ENCODE measurements around the gene CIC. TPM values are rescaled to one million over a fixed set of nuclear protein-coding genes. Genes with fewer than 3 reads are reported as not detected.
A peak's percentile ranks its signal among the peaks of the same experiment; 100 is the strongest.

Gene CIC
- total RNA-seq, 1 experiment from 2014 or later = 60.7 TPM

DNA sequence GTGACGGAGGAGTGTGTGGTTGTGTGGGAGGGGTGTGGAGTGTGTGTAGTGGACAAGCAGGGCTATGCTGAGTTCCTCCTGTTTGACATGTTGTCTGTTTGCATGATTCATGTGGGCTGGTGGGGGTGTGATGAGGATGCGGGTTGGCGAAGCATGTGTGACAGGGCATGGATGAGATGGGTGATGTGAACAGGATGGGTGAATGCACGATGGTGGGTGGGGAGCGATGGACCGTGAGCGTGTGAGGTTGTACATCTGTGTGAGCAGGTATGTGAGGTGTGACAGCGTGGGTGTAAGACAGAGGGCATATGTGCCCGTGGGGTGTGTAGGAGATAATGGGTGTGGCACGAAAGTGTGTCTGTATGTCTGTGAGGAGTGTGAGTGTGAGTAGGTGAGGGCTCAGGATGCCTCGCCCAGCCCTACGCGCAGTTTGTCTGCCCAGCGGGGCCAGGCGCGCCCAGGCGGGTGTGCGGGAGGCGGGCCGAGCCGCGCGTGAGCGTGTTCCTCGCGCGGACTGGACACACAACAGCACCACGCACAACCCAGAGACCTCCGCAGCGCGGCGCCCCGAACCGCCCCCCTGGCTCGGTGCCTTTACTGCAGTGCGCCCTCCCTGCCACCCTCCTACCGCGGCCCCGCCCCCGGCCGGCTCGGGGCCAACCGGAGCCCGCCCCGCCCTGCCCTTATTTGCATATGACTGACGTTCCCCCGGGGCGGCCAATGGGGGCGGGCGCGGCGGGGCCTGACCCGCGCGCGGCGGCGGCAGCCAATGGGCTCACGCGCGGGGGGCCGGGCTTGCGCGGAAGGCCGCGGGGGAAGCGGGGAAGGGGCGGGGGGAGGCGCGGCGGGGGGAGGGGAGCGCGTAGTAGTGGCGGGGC lies 14.4 kb downstream of the CIC start:
- Histone ChIP-seq H2AFZ (peak overlapping the region; percentile 76; the same call in 1 of the 2 replicates), H4K20me1 (ENCODE audit: insufficient read depth) (peaks cover 15% of the 10 kb centered on the region; the same call in 1 of the 2 replicates), H3F3A (ENCODE audit: insufficient read depth, low read depth) (peaks cover 35% of the 10 kb centered on the region; the same call in 1 of the 2 replicates), H3K27ac (no peak overlapping the region), H3K4me3 (peak overlapping the region; percentile 66), H3K79me2 (ENCODE audit: low read depth) (peaks cover 14% of the 10 kb centered on the region; the same call in 1 of the 2 replicates), H3K36me3 (ENCODE audit: low read depth) (no peaks in the 10 kb centered on the region), H3K9me3 (ENCODE audit: insufficient read depth, low read depth) (no peaks in the 10 kb centered on the region), H3K4me1 (replicated peaks; ENCODE audit: insufficient read depth) (peaks cover 42% of the 10 kb centered on the region), H3K9me2 (ENCODE audit: insufficient read depth) (no peaks in the 10 kb centered on the region), H3K27me3 (ENCODE audit: insufficient read depth, low read depth) (no peaks in the 10 kb centered on the region), H3K4me2 (peak overlapping the region; percentile 85)
- BruUV-seq (replicated peaks) = TSS peak; percentile 40
- ChIA-PET CTCF (interaction anchor here (0.6 kb wide), 1 partner anchor 1375 kb away, joined by 3 read pairs; no protein-coding TSS in a partner anchor), POLR2A (ENCODE audit: unreplicated experiment) (no interaction called here)
- TF ChIP-seq CTCF (conservative IDR thresholded peaks at IDR 0.05) (no peak), EZH2 (IDR thresholded peaks at IDR 0.05; ENCODE audit: low read depth) (no peak)
- peak; percentile 71 to 94 for DNase-seq
- intact Hi-C loops (cut with micrococcal nuclease; ENCODE audit: unreplicated experiment) = loop anchor here (1.0 to 5.0 kb wide), 3 partner anchors 40 to 66 kb away; partner anchors contain the start of genes DEDD2 and MEGF8

DNA sequence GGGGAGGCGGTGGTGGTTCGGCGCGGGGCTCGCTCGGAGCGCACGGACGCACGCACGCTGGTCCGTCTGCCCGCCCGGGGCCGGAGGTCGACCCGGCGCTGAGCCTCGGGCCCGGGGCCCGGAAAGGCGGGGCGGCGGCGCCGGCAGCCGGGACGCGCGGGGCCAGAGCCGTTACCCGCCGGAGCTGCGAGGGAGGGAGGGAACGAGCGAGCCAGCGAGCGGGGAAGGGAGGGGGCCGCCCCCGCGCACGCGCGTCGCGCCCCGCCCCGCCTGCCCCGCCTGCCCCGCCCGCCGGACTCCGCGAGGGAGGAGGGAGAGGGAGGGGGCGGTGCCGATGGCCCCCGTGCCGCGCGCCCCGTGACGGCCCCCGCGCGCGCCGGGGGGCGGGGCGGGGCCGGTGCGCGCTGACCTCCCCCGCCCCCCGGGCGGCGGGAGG lies 15.0 kb downstream of the CIC start:
- Histone ChIP-seq H2AFZ (no peak overlapping the region), H3K9me2 (ENCODE audit: insufficient read depth) (no peaks in the 10 kb centered on the region), H3K4me3 (peak overlapping the region; percentile 44; the same call in 1 of the 2 replicates), H3K27ac (no peak overlapping the region), H3K4me2 (no peak overlapping the region), H3K79me2 (ENCODE audit: low read depth) (peaks cover 14% of the 10 kb centered on the region; the same call in 1 of the 2 replicates), H4K20me1 (ENCODE audit: insufficient read depth) (peaks cover 15% of the 10 kb centered on the region; the same call in 1 of the 2 replicates), H3K27me3 (ENCODE audit: insufficient read depth, low read depth) (no peaks in the 10 kb centered on the region), H3F3A (ENCODE audit: insufficient read depth, low read depth) (peaks cover 28% of the 10 kb centered on the region; the same call in 1 of the 2 replicates), H3K4me1 (replicated peaks; ENCODE audit: insufficient read depth) (peaks cover 42% of the 10 kb centered on the region), H3K9me3 (ENCODE audit: insufficient read depth, low read depth) (no peaks in the 10 kb centered on the region), H3K36me3 (ENCODE audit: low read depth) (no peaks in the 10 kb centered on the region)
- TF ChIP-seq EZH2 (IDR thresholded peaks at IDR 0.05; ENCODE audit: low read depth) (no peak), CTCF (conservative IDR thresholded peaks at IDR 0.05) (no peak)
- no TSS peak for BruUV-seq (replicated peaks)
- ChIA-PET CTCF (interaction anchor here (0.6 kb wide), 1 partner anchor 1375 kb away, joined by 3 read pairs; no protein-coding TSS in a partner anchor), POLR2A (ENCODE audit: unreplicated experiment) (no interaction called here)
- DNase-seq = peak in 1 of 2 experiments; percentile 84
- intact Hi-C loops (cut with micrococcal nuclease; ENCODE audit: unreplicated experiment) = loop anchor here (5.0 kb wide), 1 partner anchor 67 kb away; the partner anchor contains the start of gene DEDD2

DNA sequence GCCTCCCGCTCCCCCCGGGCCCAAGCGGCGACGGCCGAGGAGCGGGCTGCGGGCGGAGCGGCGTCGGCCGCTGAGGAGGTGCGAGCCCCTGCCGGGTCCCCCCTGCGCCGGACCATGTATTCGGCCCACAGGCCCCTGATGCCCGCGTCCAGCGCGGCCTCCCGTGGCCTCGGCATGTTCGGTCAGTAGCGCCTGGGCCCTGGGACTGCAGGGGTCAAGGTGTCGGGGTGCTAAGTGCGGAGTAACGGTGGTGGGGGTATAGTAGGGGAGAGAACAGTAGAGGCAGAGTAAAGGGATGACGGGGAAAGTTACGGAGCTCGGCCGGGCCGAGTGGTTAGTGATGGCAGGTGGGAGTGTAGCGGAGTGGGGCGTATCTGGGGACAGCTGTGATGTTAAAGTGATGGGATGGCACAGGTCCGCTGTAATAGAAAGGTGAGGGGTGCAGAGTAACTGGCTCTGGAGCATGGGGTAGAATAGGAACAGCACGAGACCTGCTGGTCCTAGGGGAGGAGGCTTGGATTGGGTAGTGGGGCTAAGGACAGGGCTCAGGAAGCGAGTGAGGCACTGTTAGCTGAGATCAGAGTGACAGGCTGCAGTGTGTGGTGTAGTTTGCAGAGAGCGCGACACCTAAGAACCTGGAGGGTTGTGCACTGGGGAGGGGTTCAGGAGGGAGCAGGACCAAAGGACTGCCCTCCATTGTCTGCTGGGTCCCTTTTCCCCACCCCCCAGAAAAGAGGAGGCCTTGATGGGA lies 15.7 kb downstream of the CIC start:
- Histone ChIP-seq H3K9me2 (ENCODE audit: insufficient read depth) (no peaks in the 10 kb centered on the region), H3F3A (ENCODE audit: insufficient read depth, low read depth) (peaks cover 23% of the 10 kb centered on the region; the same call in 1 of the 2 replicates), H4K20me1 (ENCODE audit: insufficient read depth) (peaks cover 15% of the 10 kb centered on the region; the same call in 1 of the 2 replicates), H3K4me2 (peak overlapping the region; percentile 99), H3K9me3 (ENCODE audit: insufficient read depth, low read depth) (no peaks in the 10 kb centered on the region), H3K27me3 (ENCODE audit: insufficient read depth, low read depth) (no peaks in the 10 kb centered on the region), H3K4me3 (peak overlapping the region; percentile 81), H3K27ac (no peak overlapping the region), H3K79me2 (ENCODE audit: low read depth) (peaks cover 14% of the 10 kb centered on the region; the same call in 1 of the 2 replicates), H3K36me3 (ENCODE audit: low read depth) (no peaks in the 10 kb centered on the region), H2AFZ (no peak overlapping the region), H3K4me1 (replicated peaks; ENCODE audit: insufficient read depth) (peaks cover 36% of the 10 kb centered on the region)
- BruUV-seq (replicated peaks) = no TSS peak
- ChIA-PET POLR2A (ENCODE audit: unreplicated experiment) (no interaction called here), CTCF (no interaction called here)
- intact Hi-C loops (cut with micrococcal nuclease; ENCODE audit: unreplicated experiment) = loop anchor here (5.0 kb wide), 1 partner anchor 67 kb away; the partner anchor contains the start of gene DEDD2
- TF ChIP-seq CTCF (conservative IDR thresholded peaks at IDR 0.05) = no peak
- TF ChIP-seq EZH2 (IDR thresholded peaks at IDR 0.05; ENCODE audit: low read depth) = no peak
- no peak for DNase-seq
